Measurements from ENCODE around the gene MAP2K5. TPM values are rescaled to one million over a fixed set of nuclear protein-coding genes. Genes with fewer than 3 reads are reported as not detected.

The MAP2K5 gene
- total RNA-seq, 1 experiment from 2014 or later, result 13.6 TPM

- TF ChIP-seq SP1 (CRISPR knock-in tag; conservative IDR thresholded peaks at IDR 0.05) (no peak), GABPB1 (CRISPR knock-in tag; IDR thresholded peaks at IDR 0.05) (no peak), NFATC4 (CRISPR knock-in tag; IDR thresholded peaks at IDR 0.05) (no peak), ZMAT4 (CRISPR knock-in tag; IDR thresholded peaks at IDR 0.05) (no peak), RELA (CRISPR knock-in tag; IDR thresholded peaks at IDR 0.05; ENCODE audit: borderline replicate concordance) (no peak), KAT7 (CRISPR knock-in tag; IDR thresholded peaks at IDR 0.05; ENCODE audit: borderline replicate concordance) (no peak), JUN (CRISPR knock-in tag; IDR thresholded peaks at IDR 0.05) (no peak), NFE2L1 (CRISPR knock-in tag; IDR thresholded peaks at IDR 0.05) (no peak), ZNF423 (CRISPR knock-in tag; IDR thresholded peaks at IDR 0.05) (no peak), TP53 (CRISPR knock-in tag; IDR thresholded peaks at IDR 0.05) (no peak), SMAD3 (CRISPR knock-in tag; IDR thresholded peaks at IDR 0.05; ENCODE audit: borderline replicate concordance) (no peak)
- TF ChIP-seq, protein P1, sequence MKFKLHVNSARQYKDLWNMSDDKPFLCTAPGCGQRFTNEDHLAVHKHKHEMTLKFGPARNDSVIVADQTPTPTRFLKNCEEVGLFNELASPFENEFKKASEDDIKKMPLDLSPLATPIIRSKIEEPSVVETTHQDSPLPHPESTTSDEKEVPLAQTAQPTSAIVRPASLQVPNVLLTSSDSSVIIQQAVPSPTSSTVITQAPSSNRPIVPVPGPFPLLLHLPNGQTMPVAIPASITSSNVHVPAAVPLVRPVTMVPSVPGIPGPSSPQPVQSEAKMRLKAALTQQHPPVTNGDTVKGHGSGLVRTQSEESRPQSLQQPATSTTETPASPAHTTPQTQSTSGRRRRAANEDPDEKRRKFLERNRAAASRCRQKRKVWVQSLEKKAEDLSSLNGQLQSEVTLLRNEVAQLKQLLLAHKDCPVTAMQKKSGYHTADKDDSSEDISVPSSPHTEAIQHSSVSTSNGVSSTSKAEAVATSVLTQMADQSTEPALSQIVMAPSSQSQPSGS (CRISPR knock-in tag; IDR thresholded peaks at IDR 0.05; ENCODE audit: borderline replicate concordance, low read depth), result no peak
- TF ChIP-seq, protein P2, sequence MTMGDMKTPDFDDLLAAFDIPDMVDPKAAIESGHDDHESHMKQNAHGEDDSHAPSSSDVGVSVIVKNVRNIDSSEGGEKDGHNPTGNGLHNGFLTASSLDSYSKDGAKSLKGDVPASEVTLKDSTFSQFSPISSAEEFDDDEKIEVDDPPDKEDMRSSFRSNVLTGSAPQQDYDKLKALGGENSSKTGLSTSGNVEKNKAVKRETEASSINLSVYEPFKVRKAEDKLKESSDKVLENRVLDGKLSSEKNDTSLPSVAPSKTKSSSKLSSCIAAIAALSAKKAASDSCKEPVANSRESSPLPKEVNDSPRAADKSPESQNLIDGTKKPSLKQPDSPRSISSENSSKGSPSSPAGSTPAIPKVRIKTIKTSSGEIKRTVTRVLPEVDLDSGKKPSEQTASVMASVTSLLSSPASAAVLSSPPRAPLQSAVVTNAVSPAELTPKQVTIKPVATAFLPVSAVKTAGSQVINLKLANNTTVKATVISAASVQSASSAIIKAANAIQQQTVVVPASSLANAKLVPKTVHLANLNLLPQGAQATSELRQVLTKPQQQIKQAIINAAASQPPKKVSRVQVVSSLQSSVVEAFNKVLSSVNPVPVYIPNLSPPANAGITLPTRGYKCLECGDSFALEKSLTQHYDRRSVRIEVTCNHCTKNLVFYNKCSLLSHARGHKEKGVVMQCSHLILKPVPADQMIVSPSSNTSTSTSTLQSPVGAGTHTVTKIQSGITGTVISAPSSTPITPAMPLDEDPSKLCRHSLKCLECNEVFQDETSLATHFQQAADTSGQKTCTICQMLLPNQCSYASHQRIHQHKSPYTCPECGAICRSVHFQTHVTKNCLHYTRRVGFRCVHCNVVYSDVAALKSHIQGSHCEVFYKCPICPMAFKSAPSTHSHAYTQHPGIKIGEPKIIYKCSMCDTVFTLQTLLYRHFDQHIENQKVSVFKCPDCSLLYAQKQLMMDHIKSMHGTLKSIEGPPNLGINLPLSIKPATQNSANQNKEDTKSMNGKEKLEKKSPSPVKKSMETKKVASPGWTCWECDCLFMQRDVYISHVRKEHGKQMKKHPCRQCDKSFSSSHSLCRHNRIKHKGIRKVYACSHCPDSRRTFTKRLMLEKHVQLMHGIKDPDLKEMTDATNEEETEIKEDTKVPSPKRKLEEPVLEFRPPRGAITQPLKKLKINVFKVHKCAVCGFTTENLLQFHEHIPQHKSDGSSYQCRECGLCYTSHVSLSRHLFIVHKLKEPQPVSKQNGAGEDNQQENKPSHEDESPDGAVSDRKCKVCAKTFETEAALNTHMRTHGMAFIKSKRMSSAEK (CRISPR knock-in tag; IDR thresholded peaks at IDR 0.05; ENCODE audit: borderline replicate concordance), result no peak
- H3K9me3 Mint-ChIP-seq, result no peaks in the 10 kb centered on the region
- POLR2A ChIA-PET, result no interaction called here
- H3K27ac Mint-ChIP-seq, result no peak overlapping the region
- ATAC-seq, result 0 out of 2 replicates have a peak, but pooled peaks have one; percentile 3
- H3K4me1 Mint-ChIP-seq, result peaks cover 52% of the 10 kb centered on the region
- no peak overlapping the region for H3K4me3 Mint-ChIP-seq
- H3K36me3 Mint-ChIP-seq, result peaks cover 2% of the 10 kb centered on the region; the same call in 1 of the 2 replicates
- peaks cover 28% of the 10 kb centered on the region for H3K27me3 Mint-ChIP-seq (ENCODE audit: low read depth)
- DNase-seq (ENCODE audit: low spot score), result no peak
- CTCF ChIA-PET, result interaction anchor here (1.5 to 1.9 kb wide), 3 partner anchors 8 to 349 kb away, joined by 4 to 10 read pairs (median 5); no protein-coding TSS in a partner anchor
Observed at GRCh38 chr15:67843092-67843501, 300.6 kb downstream of the MAP2K5 start.

GRCh38 chr15:67843571-67844387 lies 301.3 kb downstream of the MAP2K5 start:
- POLR2A ChIA-PET, result no interaction called here
- TF ChIP-seq GABPB1 (CRISPR knock-in tag; IDR thresholded peaks at IDR 0.05) (0 out of 2 replicates have a peak, but pooled peaks have one; percentile 36), ZNF423 (CRISPR knock-in tag; IDR thresholded peaks at IDR 0.05) (0 out of 2 replicates have a peak, but pooled peaks have one; percentile 13)
- TF ChIP-seq, protein P3, sequence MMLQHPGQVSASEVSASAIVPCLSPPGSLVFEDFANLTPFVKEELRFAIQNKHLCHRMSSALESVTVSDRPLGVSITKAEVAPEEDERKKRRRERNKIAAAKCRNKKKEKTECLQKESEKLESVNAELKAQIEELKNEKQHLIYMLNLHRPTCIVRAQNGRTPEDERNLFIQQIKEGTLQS (CRISPR knock-in tag; conservative IDR thresholded peaks at IDR 0.05), result no peak
- Mint-ChIP-seq H3K4me3 (no peak overlapping the region), H3K4me1 (peaks cover 55% of the 10 kb centered on the region), H3K27me3 (ENCODE audit: low read depth) (peaks cover 21% of the 10 kb centered on the region), H3K27ac (no peak overlapping the region), H3K36me3 (peaks cover 4% of the 10 kb centered on the region; the same call in 1 of the 2 replicates), H3K9me3 (peaks cover 3% of the 10 kb centered on the region; the same call in 1 of the 2 replicates)
- DNase-seq (ENCODE audit: low spot score), result no peak
- no peak; the same call in 1 of the 2 replicates for ATAC-seq
- CTCF ChIA-PET, result interaction anchor here (1.2 to 1.9 kb wide), 4 partner anchors 9 to 348 kb away, joined by 4 to 10 read pairs (median 5); no protein-coding TSS in a partner anchor

- CTCF ChIA-PET, result interaction anchor here (1.0 kb wide), 1 partner anchor 17 kb away, joined by 3 read pairs; no protein-coding TSS in a partner anchor
- H3K36me3 Mint-ChIP-seq, result peaks cover 6% of the 10 kb centered on the region
- POLR2A ChIA-PET, result no interaction called here
- peaks cover 53% of the 10 kb centered on the region for H3K4me1 Mint-ChIP-seq
- no peak overlapping the region for H3K4me3 Mint-ChIP-seq
- ATAC-seq (no peak), DNase-seq (ENCODE audit: low spot score) (no peak)
- H3K9me3 Mint-ChIP-seq, result peaks cover 13% of the 10 kb centered on the region
- no peak overlapping the region for H3K27ac Mint-ChIP-seq
- H3K27me3 Mint-ChIP-seq (ENCODE audit: low read depth), result peaks cover 9% of the 10 kb centered on the region
- TF ChIP-seq ZMAT4 (CRISPR knock-in tag; IDR thresholded peaks at IDR 0.05), result no peak
- TF ChIP-seq, protein P4, sequence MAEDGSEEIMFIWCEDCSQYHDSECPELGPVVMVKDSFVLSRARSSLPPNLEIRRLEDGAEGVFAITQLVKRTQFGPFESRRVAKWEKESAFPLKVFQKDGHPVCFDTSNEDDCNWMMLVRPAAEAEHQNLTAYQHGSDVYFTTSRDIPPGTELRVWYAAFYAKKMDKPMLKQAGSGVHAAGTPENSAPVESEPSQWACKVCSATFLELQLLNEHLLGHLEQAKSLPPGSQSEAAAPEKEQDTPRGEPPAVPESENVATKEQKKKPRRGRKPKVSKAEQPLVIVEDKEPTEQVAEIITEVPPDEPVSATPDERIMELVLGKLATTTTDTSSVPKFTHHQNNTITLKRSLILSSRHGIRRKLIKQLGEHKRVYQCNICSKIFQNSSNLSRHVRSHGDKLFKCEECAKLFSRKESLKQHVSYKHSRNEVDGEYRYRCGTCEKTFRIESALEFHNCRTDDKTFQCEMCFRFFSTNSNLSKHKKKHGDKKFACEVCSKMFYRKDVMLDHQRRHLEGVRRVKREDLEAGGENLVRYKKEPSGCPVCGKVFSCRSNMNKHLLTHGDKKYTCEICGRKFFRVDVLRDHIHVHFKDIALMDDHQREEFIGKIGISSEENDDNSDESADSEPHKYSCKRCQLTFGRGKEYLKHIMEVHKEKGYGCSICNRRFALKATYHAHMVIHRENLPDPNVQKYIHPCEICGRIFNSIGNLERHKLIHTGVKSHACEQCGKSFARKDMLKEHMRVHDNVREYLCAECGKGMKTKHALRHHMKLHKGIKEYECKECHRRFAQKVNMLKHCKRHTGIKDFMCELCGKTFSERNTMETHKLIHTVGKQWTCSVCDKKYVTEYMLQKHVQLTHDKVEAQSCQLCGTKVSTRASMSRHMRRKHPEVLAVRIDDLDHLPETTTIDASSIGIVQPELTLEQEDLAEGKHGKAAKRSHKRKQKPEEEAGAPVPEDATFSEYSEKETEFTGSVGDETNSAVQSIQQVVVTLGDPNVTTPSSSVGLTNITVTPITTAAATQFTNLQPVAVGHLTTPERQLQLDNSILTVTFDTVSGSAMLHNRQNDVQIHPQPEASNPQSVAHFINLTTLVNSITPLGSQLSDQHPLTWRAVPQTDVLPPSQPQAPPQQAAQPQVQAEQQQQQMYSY (CRISPR knock-in tag; IDR thresholded peaks at IDR 0.05), result no peak
- TF ChIP-seq NR2C2 (CRISPR knock-in tag; IDR thresholded peaks at IDR 0.05), result no peak
- TF ChIP-seq CREB1 (CRISPR knock-in tag; IDR thresholded peaks at IDR 0.05), result no peak
- no peak for TF ChIP-seq E2F4 (CRISPR knock-in tag; IDR thresholded peaks at IDR 0.05; ENCODE audit: borderline replicate concordance, low read depth)
Observed at GRCh38 chr15:67845974-67846373, 303.5 kb downstream of the MAP2K5 start.

Measured in WTC11 (cell line).